NCI-H146 treated with DMSO at 0.1 percent for 48 hours (cell line): Measurements from ENCODE around the gene CIB2.

Experiments used
- DNase-seq: peaks from one replicate; lab custom pipeline; 2025; ENCODE audit not compliant: unreplicated experiment; lab: John Stamatoyannopoulos, UW

CIB2 gene

DNA sequence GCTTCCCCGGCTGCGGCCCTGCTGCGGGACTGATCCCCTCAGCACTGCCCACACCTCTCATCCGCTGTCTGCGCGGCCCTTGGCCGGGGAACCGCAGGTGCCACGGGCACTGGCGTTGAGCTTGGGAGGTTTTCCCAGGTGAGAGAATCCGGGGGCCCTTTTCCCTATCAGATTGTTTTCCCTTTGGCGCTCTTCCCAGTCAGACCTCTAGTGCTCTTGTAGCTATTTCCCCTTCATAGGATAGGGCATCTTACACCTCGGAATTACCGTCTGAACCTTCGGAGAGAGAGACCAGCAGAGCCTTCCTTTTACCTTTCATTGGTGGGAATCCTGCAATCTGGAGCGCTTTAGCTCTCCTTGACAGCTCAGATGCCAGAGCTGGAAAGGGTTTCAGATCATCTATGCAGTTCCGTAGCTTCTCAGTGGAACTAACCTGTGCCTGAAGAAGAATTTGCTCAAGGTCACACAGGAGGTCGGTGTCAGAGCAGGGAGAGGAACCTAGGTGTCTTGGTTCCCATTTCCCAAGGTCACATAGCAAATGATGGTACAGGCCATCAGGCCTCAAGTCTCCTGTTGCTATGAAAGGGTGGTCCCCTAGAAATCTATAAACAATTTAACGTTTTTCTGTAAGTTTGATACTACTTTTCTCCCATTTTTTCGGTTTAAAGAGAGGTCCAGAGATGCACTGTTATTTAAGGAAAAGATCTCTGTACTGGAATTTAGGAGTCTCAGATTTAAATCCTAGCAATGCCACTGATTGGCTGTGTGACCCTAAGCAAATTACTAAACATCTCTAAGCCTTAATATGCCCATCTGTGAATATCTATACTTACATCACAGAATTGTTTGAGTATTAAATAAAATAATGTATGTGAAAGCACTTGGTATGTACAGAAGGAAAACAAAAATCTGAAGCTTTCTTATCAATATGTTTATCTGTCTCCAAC lies 18.8 kb upstream of the CIB2 start:
- peak; percentile 5 for DNase-seq

DNA sequence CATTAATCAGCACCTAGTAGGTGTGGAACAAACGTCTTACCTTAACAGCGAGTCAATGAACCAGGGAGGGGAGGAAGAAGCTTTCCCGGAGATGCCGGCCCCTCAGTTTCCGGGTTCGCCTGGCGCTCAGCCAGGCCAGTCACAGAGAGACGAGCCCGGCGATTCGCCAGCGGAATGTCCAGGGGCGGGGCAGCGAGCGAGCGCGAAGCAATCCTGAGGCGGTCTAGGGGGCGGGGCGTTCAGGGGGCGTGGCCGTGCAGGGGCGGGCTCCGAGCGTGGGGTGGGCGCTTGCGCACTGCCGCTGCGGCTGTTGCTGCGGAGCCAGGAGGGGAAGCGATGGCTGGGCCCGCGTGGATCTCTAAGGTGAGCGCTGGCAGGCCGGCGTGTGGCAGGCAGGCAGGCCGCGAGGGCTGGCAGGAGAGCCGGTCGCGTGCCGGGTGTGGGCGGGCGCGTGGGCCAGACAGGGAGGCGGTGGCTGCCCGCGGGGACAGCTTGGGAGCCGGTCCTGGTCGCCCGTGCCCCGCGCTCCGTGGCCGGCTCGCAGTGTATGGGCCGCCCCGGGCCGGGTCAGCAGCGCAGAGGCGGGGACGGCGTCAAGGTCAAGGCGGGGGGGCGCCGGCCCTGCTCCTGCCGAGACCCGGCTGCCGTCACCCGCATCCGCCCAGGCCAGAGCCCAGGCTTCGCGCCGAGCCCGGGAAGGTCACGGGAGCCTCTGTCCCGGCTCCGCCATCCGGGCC lies 18.0 kb upstream of the CIB2 start, which contains the start of gene IDH3A:
Gene IDH3A, plus strand, starts transcription at position 295 of the 737 bp plus-strand sequence. Its CDS starts 42 bp downstream, at position 337.
- peak; percentile 79 for DNase-seq

DNA sequence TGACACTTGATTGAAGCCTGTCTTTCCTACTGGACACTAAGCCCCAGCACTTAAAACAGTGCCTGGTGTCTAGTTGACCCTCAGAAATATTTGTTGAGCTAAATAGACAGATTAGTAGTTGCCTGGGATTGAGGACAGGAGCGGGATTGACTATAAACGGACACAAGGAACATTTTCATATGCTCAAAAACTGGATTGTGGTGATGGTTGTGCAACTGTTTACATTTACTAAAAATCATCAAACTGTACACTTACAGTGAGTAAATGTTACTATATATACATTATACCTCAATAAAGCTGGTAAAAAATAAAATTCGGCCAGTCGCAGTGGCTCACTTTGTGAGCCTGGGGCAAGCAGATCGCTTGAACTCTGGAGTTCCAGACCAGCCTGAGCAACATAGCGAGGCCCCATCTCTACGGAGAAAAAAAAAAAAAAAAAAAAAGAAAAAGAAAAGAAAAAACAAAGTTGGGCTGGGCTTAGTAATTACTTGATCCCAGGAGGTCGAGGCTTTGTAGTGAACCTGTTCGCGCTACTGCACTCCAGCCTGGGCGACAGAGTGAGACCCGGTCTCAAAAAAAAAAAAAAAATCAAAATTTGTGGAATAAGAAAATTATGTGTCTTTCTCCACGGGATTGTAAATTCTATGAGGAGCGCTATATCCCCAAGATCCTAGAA lies 17.3 kb upstream of the CIB2 start:
- DNase-seq, result no peak

DNA sequence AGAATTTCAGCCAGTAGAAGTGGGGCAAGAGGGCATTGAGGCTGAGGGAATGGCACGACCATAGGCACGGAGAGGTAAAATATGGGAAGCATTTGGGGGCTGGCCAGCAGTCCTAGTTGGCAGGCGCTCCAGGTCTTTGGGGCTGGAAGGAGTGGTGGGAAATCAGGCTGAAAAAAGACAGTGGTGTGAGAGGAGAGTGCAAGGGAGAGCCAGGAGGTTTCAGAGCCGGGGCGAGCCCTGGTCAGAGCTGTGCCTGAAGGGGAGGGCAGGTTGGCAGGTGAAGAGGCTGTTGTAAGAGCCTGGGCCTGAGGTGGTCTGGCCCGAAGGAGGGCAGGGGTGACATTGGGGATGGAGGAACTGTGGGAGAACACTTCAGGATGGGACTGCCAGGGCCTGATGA lies 16.3 kb upstream of the CIB2 start:
- no peak for DNase-seq

DNA sequence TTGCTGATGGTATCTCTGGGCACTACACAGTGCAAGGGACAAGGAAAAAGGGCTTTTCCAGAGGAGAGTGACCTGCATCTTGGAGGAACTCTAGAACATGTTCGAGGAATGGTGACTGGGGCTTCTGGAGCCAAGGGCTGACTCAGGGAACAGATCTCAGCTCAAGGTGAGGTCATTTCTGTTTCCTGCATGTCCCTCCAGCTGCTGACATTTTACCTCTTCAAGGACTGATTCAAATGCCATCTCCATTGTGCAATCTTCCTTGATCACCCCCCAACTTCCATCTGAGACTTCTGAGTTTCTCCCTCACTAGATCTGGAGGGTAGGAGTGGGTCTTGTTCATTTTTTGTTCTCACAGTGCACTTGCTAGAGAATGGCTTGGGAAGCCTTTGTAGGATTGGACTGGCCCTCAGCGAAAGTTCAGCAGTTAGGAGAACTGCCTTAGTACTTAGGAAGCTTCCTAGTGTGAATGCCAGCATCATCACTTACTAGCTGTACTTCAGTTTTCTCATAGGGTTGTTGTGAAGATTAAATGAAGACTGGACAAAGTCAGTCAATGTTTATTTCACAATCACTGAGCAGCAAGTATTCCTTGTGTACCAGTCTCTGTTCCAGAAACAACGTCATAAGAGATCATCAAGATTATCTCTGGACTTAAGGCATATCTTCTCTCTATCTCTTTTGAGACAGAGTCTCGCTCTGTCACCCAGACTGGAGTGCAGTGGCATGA lies 15.3 kb upstream of the CIB2 start:
- DNase-seq, result no peak

DNA sequence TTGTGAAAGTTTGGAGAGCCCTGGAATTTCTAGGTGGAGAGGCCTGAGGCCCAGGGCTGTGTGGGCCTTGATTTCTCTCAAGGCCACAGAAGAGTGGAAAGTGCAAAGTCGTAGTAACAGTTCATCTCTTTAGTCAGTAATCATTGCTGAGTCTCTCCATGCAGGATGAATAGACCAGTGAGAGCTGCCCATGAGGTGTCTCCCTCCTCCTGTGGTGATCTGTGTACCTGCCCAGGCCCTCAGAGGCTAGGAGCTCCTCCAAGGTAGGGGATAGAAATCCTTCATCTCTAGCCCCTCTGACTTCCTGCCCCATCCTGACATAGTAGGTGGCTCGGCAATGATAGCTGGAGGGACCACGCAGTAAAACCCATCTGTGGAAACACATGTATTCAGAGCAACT lies 11.1 kb upstream of the CIB2 start:
- DNase-seq, result no peak

DNA sequence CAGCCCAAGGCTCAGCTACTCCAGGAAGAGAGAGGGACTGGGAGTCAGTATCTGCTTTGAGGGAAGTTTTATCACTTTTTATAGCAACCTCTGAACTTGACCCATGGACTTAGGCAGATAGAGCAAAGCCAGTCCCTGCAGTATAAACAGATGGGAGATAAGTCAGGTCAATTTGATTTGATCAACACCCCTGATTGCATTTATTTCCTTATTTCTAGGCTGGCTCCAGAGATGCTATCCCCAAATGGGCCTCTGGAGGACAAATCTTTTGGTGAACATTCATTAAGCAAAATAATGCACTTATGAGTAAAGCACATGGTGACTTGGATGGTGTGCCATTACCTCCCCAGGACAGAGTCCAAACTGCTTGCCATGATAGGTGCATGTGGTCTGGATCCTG lies 9.0 kb upstream of the CIB2 start:
- no peak for DNase-seq

DNA sequence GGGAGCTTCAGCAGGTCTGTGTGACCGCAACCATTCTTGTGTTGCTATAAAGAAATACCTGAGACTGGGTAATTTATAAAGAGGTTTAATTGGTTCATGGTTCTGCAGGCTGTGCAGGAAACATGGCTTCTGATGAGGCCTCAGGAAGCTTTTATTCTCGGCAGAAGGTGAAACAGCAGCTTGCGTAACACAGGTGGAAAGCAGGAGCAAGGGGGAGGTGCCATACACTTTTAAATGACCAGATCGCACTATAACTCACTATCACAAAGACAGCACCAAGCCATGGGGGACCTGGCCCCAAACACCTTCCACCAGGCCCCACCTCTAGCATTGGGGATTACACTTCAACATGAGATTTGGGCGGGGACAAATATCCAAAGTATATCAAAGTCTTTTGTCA lies 8.3 kb upstream of the CIB2 start:
- no peak for DNase-seq

DNA sequence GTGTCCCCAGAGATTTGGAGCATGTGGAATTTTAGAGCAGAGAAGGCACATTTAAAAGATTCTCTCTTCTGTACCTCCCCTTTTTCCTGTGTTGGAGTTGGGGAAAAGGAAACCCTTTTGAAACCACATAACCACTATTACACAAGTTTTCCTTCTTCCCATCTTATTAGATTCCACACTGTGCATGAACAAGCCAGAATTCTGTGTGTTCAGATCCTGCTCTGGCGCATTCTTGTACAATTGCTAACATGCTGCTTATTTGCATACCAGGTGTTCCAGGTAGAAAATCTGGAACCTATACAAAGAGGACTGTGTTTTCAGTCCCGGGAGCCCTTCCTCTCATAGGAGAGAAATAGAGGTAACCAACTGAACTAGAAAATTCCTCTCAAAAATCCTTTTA lies 2.6 kb upstream of the CIB2 start:
- DNase-seq, result no peak

DNA sequence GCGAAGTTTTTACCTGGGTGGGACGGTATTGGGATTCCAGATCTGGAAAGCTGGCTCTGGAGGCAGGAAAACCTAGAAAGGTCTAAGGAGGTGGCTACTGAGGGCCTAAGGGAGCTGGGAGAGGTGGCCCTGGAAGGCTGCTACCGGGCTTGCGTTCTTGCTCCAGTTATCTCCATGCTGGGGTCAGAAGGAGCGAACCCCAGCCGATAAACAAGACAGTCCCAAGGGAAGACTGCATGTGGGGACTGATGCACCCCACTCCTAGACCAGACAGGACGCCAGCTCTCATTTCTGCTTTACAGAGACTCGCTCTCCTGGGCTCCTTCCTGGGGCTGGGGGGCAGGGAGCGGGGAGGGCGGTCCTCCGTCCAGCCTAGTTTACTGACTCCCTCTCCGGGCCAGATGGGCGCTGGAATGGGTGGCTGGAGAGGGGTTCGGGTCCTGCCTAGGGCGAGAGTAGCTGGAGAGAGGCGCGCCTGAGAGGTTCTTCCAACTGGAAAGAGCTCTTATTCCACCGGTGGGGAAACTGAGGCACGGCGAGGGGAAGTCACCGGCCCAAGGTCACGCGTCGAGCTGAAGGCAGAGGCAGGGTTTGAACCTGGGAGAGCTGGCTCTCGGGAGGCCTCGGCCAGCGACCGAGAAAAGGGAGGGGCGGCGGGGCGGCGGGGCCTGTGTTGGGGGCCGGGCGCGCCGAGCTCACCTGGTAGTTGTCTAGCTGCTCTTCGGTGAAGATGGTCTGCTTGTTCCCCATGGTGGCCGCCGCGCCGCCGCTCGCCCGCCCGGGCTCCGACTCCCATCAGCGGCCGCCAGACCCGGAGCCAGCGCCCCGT lies 565 bp downstream of the CIB2 start:
- peak; percentile 26 for DNase-seq

DNA sequence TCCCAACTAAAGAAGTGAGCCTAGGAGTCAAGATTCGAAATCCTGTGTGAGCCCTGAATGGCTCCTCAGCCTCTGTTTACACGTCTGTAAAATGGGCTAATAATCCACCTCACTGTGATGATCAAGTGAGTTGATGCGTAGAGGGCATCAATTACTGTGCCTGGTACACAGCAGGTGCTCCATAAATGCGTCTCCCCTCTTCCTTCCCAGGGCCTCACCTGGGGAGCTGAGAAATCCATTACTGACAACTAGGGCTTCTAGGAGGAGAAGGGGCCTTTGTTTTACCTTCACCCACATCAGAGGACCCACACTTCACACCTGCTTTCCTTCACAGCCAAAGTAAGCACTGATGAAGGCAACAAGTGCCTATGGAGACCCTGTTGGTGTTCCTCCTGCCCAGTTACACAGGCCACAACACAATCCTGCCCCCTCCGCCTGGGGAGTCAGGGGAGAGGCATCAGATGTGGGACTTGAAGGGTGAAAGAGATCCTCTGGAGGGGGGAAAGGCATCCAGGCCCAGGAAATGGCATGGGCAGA lies 1.4 kb downstream of the CIB2 start:
- DNase-seq, result no peak

DNA sequence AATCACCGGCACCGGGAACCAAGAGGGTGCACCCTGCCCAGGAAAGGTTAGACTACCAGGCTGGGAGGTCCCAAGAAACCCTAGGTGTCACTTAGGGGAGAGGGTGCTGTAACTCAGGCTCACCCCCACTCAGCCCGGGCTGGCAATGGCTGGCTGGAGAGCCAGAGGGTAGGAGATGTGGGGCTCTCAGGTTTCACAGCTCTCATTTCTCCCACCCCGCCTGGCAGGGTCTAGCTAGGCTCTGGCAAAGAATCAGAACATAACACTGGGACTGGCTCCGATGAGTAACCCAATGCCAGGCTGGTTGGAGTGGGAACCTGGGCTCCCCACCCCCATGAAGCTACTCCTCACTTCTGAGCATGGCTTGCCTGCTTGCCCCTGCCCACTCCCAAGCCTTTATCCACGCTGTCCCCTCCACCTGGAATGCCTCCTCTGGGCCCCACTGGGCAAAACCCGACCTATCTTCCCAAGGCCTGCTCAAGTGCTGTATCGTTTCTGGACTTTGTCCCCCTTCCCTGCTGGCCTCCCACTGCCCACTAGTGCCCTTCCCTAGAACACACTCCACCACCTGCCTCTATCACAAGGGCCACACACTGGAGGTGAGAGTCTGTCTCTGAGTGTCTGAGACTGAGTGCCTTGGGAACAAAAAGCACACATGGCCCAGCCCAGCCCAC lies 2.0 kb downstream of the CIB2 start:
- no peak for DNase-seq

DNA sequence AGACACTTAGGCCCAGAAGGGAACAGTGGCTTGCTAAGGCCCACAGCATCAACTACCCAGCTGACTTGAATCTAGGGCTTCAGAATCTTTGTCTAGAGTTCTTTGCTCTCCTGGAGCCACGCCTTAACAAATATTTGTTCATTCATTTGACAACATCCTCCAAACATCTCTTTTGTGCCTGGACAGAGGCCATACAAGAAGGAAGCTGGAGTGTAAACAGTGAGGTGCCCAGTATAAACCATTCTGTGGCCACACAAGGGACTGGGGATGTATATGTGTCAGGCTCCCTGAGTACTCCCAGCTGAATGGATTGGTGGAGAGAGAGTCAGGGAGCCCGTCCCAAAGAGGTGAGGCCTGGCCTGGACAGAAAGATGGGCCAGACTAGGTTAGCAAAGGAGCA lies 3.4 kb downstream of the CIB2 start:
- DNase-seq, result no peak

DNA sequence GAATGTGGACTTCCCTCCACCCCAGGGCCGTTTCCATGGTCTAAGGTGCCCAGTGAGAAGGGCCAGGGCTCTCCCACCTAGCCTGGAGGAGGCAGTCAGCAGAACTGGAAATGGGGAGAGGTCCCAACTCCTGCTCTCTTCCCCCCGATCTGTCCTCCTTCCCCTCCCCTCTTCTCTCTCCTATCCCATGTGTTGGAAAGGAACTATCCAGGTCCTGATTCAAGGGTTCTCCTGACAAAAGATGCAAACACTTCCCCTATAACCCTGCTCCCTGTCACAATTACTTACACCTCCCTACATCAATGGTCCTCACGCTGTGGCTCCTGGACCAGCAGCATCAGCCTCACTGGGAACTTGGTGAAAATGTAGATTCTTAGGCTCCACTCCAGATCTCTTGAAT lies 6.0 kb downstream of the CIB2 start:
- DNase-seq, result no peak

DNA sequence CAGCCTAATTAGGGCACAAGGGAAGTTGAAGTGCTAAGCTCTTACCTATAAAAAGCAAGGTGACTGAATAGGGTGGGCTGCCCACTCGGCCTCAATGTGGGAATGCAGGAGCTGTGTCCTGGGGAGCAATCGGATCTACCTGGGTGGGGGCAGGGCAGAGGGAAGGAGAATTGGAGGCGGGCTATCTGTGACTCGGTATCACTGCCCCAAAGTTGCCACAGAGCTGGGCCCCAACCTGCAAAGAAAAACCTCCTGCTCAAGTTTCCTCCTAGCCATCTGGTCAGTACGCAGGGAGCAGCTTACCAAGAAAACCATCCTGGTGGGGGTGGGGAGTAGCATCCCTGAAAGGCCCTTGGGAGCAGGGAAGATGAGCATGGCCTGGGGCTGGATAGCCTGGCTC lies 10.7 kb downstream of the CIB2 start:
- DNase-seq, result no peak

DNA sequence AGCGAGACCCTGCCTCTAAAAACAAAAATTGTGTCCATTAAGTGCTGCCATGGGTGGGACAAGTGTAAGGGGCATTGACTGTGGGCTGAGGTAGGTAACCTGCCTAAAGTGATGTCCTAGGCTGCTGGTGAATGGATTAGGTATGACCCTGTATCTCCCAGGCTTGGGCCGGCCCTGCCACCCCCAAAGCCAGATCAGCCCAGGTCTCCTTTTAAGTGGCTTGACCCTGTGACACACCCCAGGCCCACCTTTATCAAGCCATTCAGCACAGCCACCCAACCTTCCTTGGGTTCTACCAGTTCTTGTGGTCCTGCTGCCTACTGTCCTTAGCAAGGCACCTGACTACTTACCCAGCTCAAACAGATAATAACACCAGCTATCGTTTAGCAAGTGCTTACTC lies 18.7 kb downstream of the CIB2 start:
- no peak for DNase-seq

DNA sequence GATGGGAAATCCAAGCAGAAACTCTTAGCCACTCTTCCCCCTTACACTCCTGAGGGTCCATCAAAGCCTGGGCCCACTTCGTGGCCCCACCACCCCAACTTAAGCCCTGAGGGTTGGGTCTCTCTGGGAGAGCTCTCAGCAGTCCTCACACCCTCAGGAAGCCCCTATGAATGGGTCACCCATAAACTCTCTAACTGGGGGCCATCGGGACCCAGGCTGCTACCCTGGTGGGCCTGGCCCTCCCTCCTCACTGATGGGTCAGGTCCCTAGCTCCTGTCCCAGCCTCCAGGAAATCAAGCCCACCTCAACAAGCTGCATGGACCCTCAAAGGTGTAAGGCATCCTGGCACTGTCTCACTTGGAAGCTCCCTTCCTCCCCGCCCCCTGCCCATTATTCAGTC lies 19.5 kb downstream of the CIB2 start:
- DNase-seq, result no peak

DNA sequence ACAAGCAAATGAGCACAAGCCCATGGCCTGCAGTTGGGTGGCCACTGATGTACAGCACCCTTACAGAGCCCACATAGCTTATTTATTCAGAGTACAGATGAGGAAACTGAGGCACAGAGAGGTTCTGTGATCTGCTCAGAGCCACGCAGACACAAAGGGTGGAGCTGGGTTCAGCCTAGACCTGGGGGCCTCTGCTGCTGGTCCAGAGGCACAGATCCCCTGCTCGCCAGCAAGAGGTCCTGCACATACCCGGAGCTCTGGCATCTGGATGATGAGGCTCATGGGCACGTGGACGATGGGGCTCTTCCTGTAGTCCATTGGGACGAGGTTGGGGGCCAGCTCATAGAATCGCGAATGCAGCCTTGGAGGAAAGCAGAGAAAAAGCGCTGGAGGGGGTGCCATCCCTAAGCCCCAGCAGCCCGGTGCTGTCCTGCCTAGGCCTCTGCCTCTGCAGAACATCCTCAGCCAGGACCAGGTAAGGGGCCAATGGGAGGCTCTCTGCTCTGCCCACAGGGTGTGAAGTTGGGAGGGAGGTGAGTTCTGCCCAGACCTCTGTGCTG lies 20.2 kb downstream of the CIB2 start:
- no peak for DNase-seq

DNA sequence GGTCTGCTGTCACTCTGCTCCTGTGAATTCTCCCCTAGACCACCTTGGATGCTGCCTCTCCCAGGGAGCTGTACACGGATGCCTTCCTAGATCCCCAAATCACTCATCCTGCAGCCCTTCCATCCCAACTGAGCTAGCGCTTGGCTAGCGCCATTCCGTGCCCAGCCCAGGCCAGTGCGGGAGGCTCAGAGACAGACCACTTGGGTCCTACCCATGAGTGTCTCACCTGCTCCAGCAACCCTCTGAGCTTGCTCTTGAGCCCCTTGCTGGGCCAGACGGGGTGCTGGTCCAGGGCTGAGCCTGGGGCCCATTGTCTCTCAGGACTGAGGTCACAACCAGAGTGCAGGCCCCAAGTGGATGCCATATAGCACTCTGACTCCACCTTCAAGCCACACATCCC lies 21.1 kb downstream of the CIB2 start:
- DNase-seq, result no peak
